ENCODE measurements around the gene KLF3. TPM values are rescaled to one million over a fixed set of nuclear protein-coding genes. Genes with fewer than 3 reads are reported as not detected.
A peak's percentile ranks its signal among the peaks of the same experiment; 100 is the strongest.

KLF3 gene
- total RNA-seq, 1 experiment from 2014 or later = 37.5 TPM

- POLR2A ChIA-PET (ENCODE audit: unreplicated experiment) = no interaction called here
- no TSS peak for BruUV-seq (replicated peaks)
- Histone ChIP-seq H4K20me1 (ENCODE audit: insufficient read depth) (peaks cover 6% of the 10 kb centered on the region; the same call in 1 of the 2 replicates), H3K9me3 (ENCODE audit: insufficient read depth, low read depth) (no peaks in the 10 kb centered on the region), H3K27ac (peak overlapping the region; percentile 1; the same call in 1 of the 2 replicates), H2AFZ (no peak overlapping the region), H3K79me2 (ENCODE audit: low read depth) (peaks cover 25% of the 10 kb centered on the region), H3K4me2 (no peak overlapping the region), H3K4me3 (no peak overlapping the region), H3K4me1 (replicated peaks; ENCODE audit: insufficient read depth) (no peaks in the 10 kb centered on the region), H3K9me2 (ENCODE audit: insufficient read depth) (no peaks in the 10 kb centered on the region), H3K36me3 (ENCODE audit: low read depth) (peaks cover 77% of the 10 kb centered on the region), H3F3A (ENCODE audit: insufficient read depth, low read depth) (peaks cover 64% of the 10 kb centered on the region), H3K27me3 (ENCODE audit: insufficient read depth, low read depth) (no peaks in the 10 kb centered on the region)
- intact Hi-C loops (cut with micrococcal nuclease; ENCODE audit: unreplicated experiment) = no loop called here
- DNase-seq = no peak
- no peak for TF ChIP-seq EZH2 (IDR thresholded peaks at IDR 0.05; ENCODE audit: low read depth)
- TF ChIP-seq, protein P1, sequence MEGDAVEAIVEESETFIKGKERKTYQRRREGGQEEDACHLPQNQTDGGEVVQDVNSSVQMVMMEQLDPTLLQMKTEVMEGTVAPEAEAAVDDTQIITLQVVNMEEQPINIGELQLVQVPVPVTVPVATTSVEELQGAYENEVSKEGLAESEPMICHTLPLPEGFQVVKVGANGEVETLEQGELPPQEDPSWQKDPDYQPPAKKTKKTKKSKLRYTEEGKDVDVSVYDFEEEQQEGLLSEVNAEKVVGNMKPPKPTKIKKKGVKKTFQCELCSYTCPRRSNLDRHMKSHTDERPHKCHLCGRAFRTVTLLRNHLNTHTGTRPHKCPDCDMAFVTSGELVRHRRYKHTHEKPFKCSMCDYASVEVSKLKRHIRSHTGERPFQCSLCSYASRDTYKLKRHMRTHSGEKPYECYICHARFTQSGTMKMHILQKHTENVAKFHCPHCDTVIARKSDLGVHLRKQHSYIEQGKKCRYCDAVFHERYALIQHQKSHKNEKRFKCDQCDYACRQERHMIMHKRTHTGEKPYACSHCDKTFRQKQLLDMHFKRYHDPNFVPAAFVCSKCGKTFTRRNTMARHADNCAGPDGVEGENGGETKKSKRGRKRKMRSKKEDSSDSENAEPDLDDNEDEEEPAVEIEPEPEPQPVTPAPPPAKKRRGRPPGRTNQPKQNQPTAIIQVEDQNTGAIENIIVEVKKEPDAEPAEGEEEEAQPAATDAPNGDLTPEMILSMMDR (conservative IDR thresholded peaks at IDR 0.05) = no peak
- CTCF ChIA-PET = interaction anchor here (0.5 kb wide), 1 partner anchor 19 kb away, joined by 4 read pairs; no protein-coding TSS in a partner anchor
Observed at GRCh38 chr4:38695809-38696208, 31.8 kb downstream of the KLF3 start.

- no peak for DNase-seq
- Histone ChIP-seq H3K4me3 (no peak overlapping the region), H3K27me3 (ENCODE audit: insufficient read depth, low read depth) (no peaks in the 10 kb centered on the region), H3K9me2 (ENCODE audit: insufficient read depth) (no peaks in the 10 kb centered on the region), H4K20me1 (ENCODE audit: insufficient read depth) (no peaks in the 10 kb centered on the region; the same call in 1 of the 2 replicates), H3F3A (ENCODE audit: insufficient read depth, low read depth) (peaks cover 73% of the 10 kb centered on the region), H3K79me2 (ENCODE audit: low read depth) (peaks cover 17% of the 10 kb centered on the region), H3K9me3 (ENCODE audit: insufficient read depth, low read depth) (no peaks in the 10 kb centered on the region), H3K27ac (0 out of 2 replicates have a peak overlapping the region, but pooled peaks have one; percentile 1), H3K36me3 (ENCODE audit: low read depth) (peaks cover 68% of the 10 kb centered on the region), H2AFZ (no peak overlapping the region), H3K4me2 (no peak overlapping the region), H3K4me1 (replicated peaks; ENCODE audit: insufficient read depth) (0 out of 2 replicates have a peak, but pooled peaks cover 4% of the 10 kb centered on the region)
- no peak for TF ChIP-seq EZH2 (IDR thresholded peaks at IDR 0.05; ENCODE audit: low read depth)
- TF ChIP-seq, protein P1 (conservative IDR thresholded peaks at IDR 0.05) = no peak
- intact Hi-C loops (cut with micrococcal nuclease; ENCODE audit: unreplicated experiment) = no loop called here
- no TSS peak for BruUV-seq (replicated peaks)
- ChIA-PET POLR2A (ENCODE audit: unreplicated experiment) (interaction anchor here (0.6 kb wide), 1 partner anchor 347 kb away, joined by 4 read pairs; no protein-coding TSS in a partner anchor), CTCF (no interaction called here)
Observed at GRCh38 chr4:38696697-38697096, 32.7 kb downstream of the KLF3 start.

- intact Hi-C loops (cut with micrococcal nuclease; ENCODE audit: unreplicated experiment) = no loop called here
- Histone ChIP-seq H4K20me1 (ENCODE audit: insufficient read depth) (no peaks in the 10 kb centered on the region), H3F3A (ENCODE audit: insufficient read depth, low read depth) (peaks cover 76% of the 10 kb centered on the region), H3K4me2 (no peak overlapping the region), H3K27ac (no peak overlapping the region), H3K4me3 (no peak overlapping the region), H2AFZ (no peak overlapping the region), H3K9me2 (ENCODE audit: insufficient read depth) (no peaks in the 10 kb centered on the region), H3K27me3 (ENCODE audit: insufficient read depth, low read depth) (no peaks in the 10 kb centered on the region), H3K36me3 (ENCODE audit: low read depth) (peaks cover 59% of the 10 kb centered on the region), H3K4me1 (replicated peaks; ENCODE audit: insufficient read depth) (peaks cover 17% of the 10 kb centered on the region), H3K79me2 (ENCODE audit: low read depth) (0 out of 2 replicates have a peak, but pooled peaks cover 8% of the 10 kb centered on the region), H3K9me3 (ENCODE audit: insufficient read depth, low read depth) (no peaks in the 10 kb centered on the region)
- TF ChIP-seq, protein P1 (conservative IDR thresholded peaks at IDR 0.05) = no peak
- no peak for TF ChIP-seq EZH2 (IDR thresholded peaks at IDR 0.05; ENCODE audit: low read depth)
- no TSS peak for BruUV-seq (replicated peaks)
- ChIA-PET CTCF (interaction anchor here (0.6 kb wide), 1 partner anchor 83 kb away, joined by 5 read pairs; no protein-coding TSS in a partner anchor), POLR2A (ENCODE audit: unreplicated experiment) (interaction anchor here (0.6 kb wide), 1 partner anchor 215 kb away, joined by 7 read pairs; no protein-coding TSS in a partner anchor)
- no peak for DNase-seq
Observed at GRCh38 chr4:38698176-38698575, 34.2 kb downstream of the KLF3 start.

Measured in PC-9 (cell line).